Hypothalamus (tissue), 51 donors: Measurements from ENCODE around the gene LRRC26.
"Not testable (repeated sequence)": the region's sequence is repeated elsewhere in the genome, so short reads cannot be mapped to it uniquely, and the experiment has no call there.

Experiments
- DNase-seq, 51 donors: peaks; one replicate each; lab custom pipeline; 2025; lab: John Stamatoyannopoulos, UW

The LRRC26 gene

DNA sequence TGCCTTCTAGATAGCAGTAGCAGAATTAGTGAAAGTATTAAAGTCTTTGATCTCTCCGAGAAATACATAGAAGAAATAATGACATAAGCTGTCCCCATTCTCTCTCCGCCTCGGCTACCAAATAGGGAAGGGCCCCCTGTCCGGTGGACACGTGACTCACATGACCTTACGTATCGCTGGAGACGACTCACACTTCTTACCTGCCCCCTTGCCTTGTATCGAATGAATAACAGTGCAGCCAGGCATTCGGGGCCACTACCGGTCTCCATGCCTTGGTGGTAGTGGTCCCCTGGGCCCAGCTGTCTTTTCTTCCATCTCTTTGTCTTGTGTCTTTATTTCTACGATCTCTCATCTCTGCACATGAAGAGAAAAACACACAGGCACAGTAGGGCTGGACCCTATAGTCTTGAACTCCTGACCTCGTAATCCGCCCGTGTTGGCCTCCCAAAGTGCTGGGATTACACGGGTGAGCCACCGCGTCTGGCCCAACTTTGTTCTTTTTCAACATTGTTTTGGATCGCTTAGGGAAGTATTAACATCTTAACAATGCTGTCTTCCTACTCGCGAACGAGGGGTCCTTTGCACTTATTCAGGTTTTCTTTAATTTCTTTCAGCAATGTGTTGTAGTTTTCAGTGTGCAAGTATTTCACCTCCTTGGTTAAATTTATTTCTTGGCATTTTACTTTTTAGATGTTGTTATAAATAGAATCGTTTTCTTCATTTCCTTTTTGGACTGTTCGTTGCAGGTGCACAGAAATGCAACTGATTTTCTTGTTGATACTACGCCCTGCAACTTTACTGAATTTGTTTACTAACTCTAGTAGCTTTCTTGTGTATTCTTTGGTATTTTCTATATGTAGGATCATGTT, 47.7 kb downstream of the LRRC26 start:
- DNase-seq, result not testable (repeated sequence)
